Peyer's patch (tissue), 4 donors: ENCODE results near the gene NTRK2. TPM values are rescaled to one million over a fixed set of nuclear protein-coding genes. Genes with fewer than 3 reads are reported as not detected.

Experiments
- DNase-seq, 3 donors: peaks; one replicate each; pipeline ENCODE4 v3.0.0-alpha.2; 2017 to 2019
- H3K27ac ChIP-seq, 4 donors: fragments of 200-600 bp; sonication (generic); one replicate each; pipeline ENCODE4 v1.5.1; 2016 to 2019
- H3K27me3 ChIP-seq, 2 donors: fragments of 200-600 bp; sonication (generic); one replicate each; pipeline ENCODE4 v1.5.1; 2019
- H3K36me3 ChIP-seq, 3 donors: fragments of 200-600 bp; sonication (generic); one replicate each; pipeline ENCODE4 v1.5.1; 2016 to 2019
- H3K4me1 ChIP-seq, 4 donors: fragments of 200-600 bp; sonication (generic); one replicate each; pipeline ENCODE4 v1.5.1; 2016 to 2019
- H3K4me3 ChIP-seq, 4 donors: fragments of 200-600 bp; sonication (generic); 1 replicate in 3 of 4; 2 replicates in 1 of 4; pipeline ENCODE4 v1.5.1; 2016 to 2019; ENCODE audit warnings: mild to moderate bottlenecking in 1 of 4
- H3K9me3 ChIP-seq, 4 donors: fragments of 200-600 bp; sonication (generic); one replicate each; pipeline ENCODE4 v1.5.1; 2016 to 2019; ENCODE audit warnings: mild to moderate bottlenecking in 1 of 4
- CTCF ChIP-seq, 6 experiments: fragments of 450-650 bp in 4 of 6; fragments of 200-600 bp in 2 of 6; sonication (generic) in 1 of 6; IDR thresholded peaks; one replicate each; pipeline ENCODE4 v1.5.1; 2017 to 2019; ENCODE audit warnings: antibody characterized with exemption in 6 of 6, mild to moderate bottlenecking in 3 of 6, moderate library complexity in 1 of 6
- POLR2A ChIP-seq, 2 donors: fragments of 450-650 bp; IDR thresholded peaks; one replicate each; pipeline ENCODE4 v1.5.1; 2017; ENCODE audit warnings: antibody characterized with exemption in 2 of 2, mild to moderate bottlenecking in 2 of 2, moderate library complexity in 2 of 2
- total RNA-seq, 4 donors: library from RNA; depleted of rRNA; stranded (reverse); fragments of >200 nt; gene quantifications; one replicate each; pipeline ENCODE4 v1.1.0, GENCODE V29; 2016

Gene NTRK2
- total RNA-seq, 4 donors from 2014 or later: 0.35 to 1.7 (median 0.84) TPM

- no peak for TF ChIP-seq POLR2A (IDR thresholded peaks at IDR 0.05)
- no peak for TF ChIP-seq CTCF (IDR thresholded peaks at IDR 0.05)
- H3K27me3 ChIP-seq: no peaks in the 10 kb centered on the region
- H3K36me3 ChIP-seq: no peaks in the 10 kb centered on the region
- no peak overlapping the region for H3K4me3 ChIP-seq
- H3K4me1 ChIP-seq: no peaks in the 10 kb centered on the region
- no peak overlapping the region for H3K27ac ChIP-seq
- H3K9me3 ChIP-seq: no peaks in the 10 kb centered on the region
- DNase-seq: no peak
These were observed 119.4 kb downstream of the NTRK2 start for GRCh38 chr9:84788803-84789462.

GRCh38 chr9:84789463-84789830 is 119.9 kb downstream of the NTRK2 start:
- no peak overlapping the region for H3K27ac ChIP-seq
- TF ChIP-seq POLR2A (IDR thresholded peaks at IDR 0.05) (no peak), CTCF (IDR thresholded peaks at IDR 0.05) (no peak)
- no peaks in the 10 kb centered on the region for H3K9me3 ChIP-seq
- no peak overlapping the region for H3K4me3 ChIP-seq
- H3K4me1 ChIP-seq: no peaks in the 10 kb centered on the region
- H3K36me3 ChIP-seq: no peaks in the 10 kb centered on the region
- no peak for DNase-seq
- no peaks in the 10 kb centered on the region for H3K27me3 ChIP-seq

- no peaks in the 10 kb centered on the region for H3K9me3 ChIP-seq
These were observed 122.1 kb downstream of the NTRK2 start for GRCh38 chr9:84791643-84792042.

GRCh38 chr9:84793251-84793650 is 123.7 kb downstream of the NTRK2 start:
- H3K4me3 ChIP-seq: no peak overlapping the region
- H3K27me3 ChIP-seq: no peaks in the 10 kb centered on the region
- H3K9me3 ChIP-seq: no peaks in the 10 kb centered on the region
- no peaks in the 10 kb centered on the region for H3K36me3 ChIP-seq
- DNase-seq: no peak
- H3K4me1 ChIP-seq: no peaks in the 10 kb centered on the region
- TF ChIP-seq CTCF (IDR thresholded peaks at IDR 0.05) (no peak), POLR2A (IDR thresholded peaks at IDR 0.05) (no peak)
- H3K27ac ChIP-seq: no peak overlapping the region

More at GRCh38 chr9:84791643-84792042, 122.1 kb downstream of the NTRK2 start:
- Histone ChIP-seq H3K27me3 (no peaks in the 10 kb centered on the region), H3K27ac (no peak overlapping the region), H3K36me3 (no peaks in the 10 kb centered on the region), H3K4me1 (no peaks in the 10 kb centered on the region), H3K4me3 (no peak overlapping the region)
- TF ChIP-seq CTCF (IDR thresholded peaks at IDR 0.05) (no peak), POLR2A (IDR thresholded peaks at IDR 0.05) (no peak)
- no peak for DNase-seq

- H3K4me3 ChIP-seq: no peak overlapping the region
- no peak for DNase-seq
- no peak overlapping the region for H3K27ac ChIP-seq
- H3K4me1 ChIP-seq: no peaks in the 10 kb centered on the region
- no peaks in the 10 kb centered on the region for H3K9me3 ChIP-seq
- H3K27me3 ChIP-seq: no peaks in the 10 kb centered on the region
- no peaks in the 10 kb centered on the region for H3K36me3 ChIP-seq
- TF ChIP-seq POLR2A (IDR thresholded peaks at IDR 0.05) (no peak), CTCF (IDR thresholded peaks at IDR 0.05) (no peak)
These were observed 125.6 kb downstream of the NTRK2 start for GRCh38 chr9:84794981-84795637.
